ENCODE measurements around the gene DMAC2L. TPM values are rescaled to one million over a fixed set of nuclear protein-coding genes. Genes with fewer than 3 reads are reported as not detected.
A peak's percentile ranks its signal among the peaks of the same experiment; 100 is the strongest.

The DMAC2L gene
- total and polyA plus RNA-seq, 7 donors, result 12.2 to 37.1 (median 25.4) TPM

- H3K4me1 ChIP-seq, result peaks cover 0 to 45% (median 27%) of the 10 kb centered on the region in 4 donors
- H3K27ac ChIP-seq, result peak overlapping the region in 2 of 4 donors; percentile 23 to 49
- H3K36me3 ChIP-seq, result peaks cover 0 to 47% (median 8%) of the 10 kb centered on the region in 4 donors
- no peak for TF ChIP-seq CTCF (IDR thresholded peaks at IDR 0.05)
- no peak for TF ChIP-seq POLR2A (IDR thresholded peaks at IDR 0.05)
- TF ChIP-seq EP300 (IDR thresholded peaks at IDR 0.05), result no peak
- no peak for TF ChIP-seq POLR2AphosphoS5 (IDR thresholded peaks at IDR 0.05)
- peak; percentile 75 for DNase-seq
- H3K4me3 ChIP-seq, result no peak overlapping the region
- intact Hi-C loops (cut with DNase I), result no loop called here
- H3K27me3 ChIP-seq, result no peaks in the 10 kb centered on the region
- no peaks in the 10 kb centered on the region for H3K9me3 ChIP-seq
- WGBS, 2 donors, result 84% methylated on average over 3 of the region's 3 CpGs
Measured at GRCh38 chr14:50333014-50333509, 20.9 kb downstream of the DMAC2L start.

- intact Hi-C loops (cut with DNase I), result no loop called here
- Histone ChIP-seq H3K27me3 (no peaks in the 10 kb centered on the region), H3K4me1 (peaks cover 0 to 55% (median 30%) of the 10 kb centered on the region in 4 donors), H3K4me3 (no peak overlapping the region), H3K9me3 (no peaks in the 10 kb centered on the region), H3K36me3 (peaks cover 0 to 42% (median 5%) of the 10 kb centered on the region in 4 donors), H3K27ac (peak overlapping the region in 3 of 4 donors; percentile 70 to 76 (median 71))
- WGBS, 2 donors, result 91 to 96% methylated on average over 8 of the region's 8 CpGs
- DNase-seq, result no peak
- TF ChIP-seq POLR2A (IDR thresholded peaks at IDR 0.05) (no peak), POLR2AphosphoS5 (IDR thresholded peaks at IDR 0.05) (no peak), CTCF (IDR thresholded peaks at IDR 0.05) (no peak), EP300 (IDR thresholded peaks at IDR 0.05) (no peak)
Measured at GRCh38 chr14:50334211-50334610, 22.1 kb downstream of the DMAC2L start.

GRCh38 chr14:50335389-50335788 is 23.3 kb downstream of the DMAC2L start:
- Histone ChIP-seq H3K9me3 (no peaks in the 10 kb centered on the region), H3K36me3 (peaks cover 0 to 30% (median 5%) of the 10 kb centered on the region in 4 donors), H3K4me1 (peaks cover 0 to 67% (median 36%) of the 10 kb centered on the region in 4 donors), H3K27ac (peak overlapping the region; percentile 64 to 76 (median 70)), H3K4me3 (no peak overlapping the region), H3K27me3 (no peaks in the 10 kb centered on the region)
- TF ChIP-seq POLR2A (IDR thresholded peaks at IDR 0.05), result no peak
- TF ChIP-seq POLR2AphosphoS5 (IDR thresholded peaks at IDR 0.05), result peak; percentile 24 to 66 (median 46)
- TF ChIP-seq CTCF (IDR thresholded peaks at IDR 0.05), result peak in 1 of 4 experiments; percentile 22
- peak in 1 of 4 donors; percentile 29 for TF ChIP-seq EP300 (IDR thresholded peaks at IDR 0.05)
- intact Hi-C loops (cut with DNase I), result no loop called here
- WGBS, 2 donors, result 12 to 51% methylated on average over 7 of the region's 7 CpGs
- DNase-seq, result peak; percentile 86

GRCh38 chr14:50335989-50336824 is 24.1 kb downstream of the DMAC2L start:
- TF ChIP-seq CTCF (IDR thresholded peaks at IDR 0.05), result no peak
- TF ChIP-seq POLR2A (IDR thresholded peaks at IDR 0.05), result no peak
- no peak for TF ChIP-seq EP300 (IDR thresholded peaks at IDR 0.05)
- no peak for TF ChIP-seq POLR2AphosphoS5 (IDR thresholded peaks at IDR 0.05)
- H3K9me3 ChIP-seq, result no peaks in the 10 kb centered on the region
- intact Hi-C loops (cut with DNase I), result no loop called here
- H3K27me3 ChIP-seq, result no peaks in the 10 kb centered on the region
- H3K4me3 ChIP-seq, result no peak overlapping the region
- WGBS, 2 donors, result 39 to 78% methylated on average over 7 of the region's 7 CpGs
- DNase-seq, result no peak
- peak overlapping the region; percentile 64 to 76 (median 70) for H3K27ac ChIP-seq
- H3K4me1 ChIP-seq, result peaks cover 0 to 75% (median 37%) of the 10 kb centered on the region in 4 donors
- H3K36me3 ChIP-seq, result peaks cover 0 to 23% (median 4%) of the 10 kb centered on the region in 4 donors
